H1 (cell line): ENCODE data around the gene IFI44L. TPM values are rescaled to one million over a fixed set of nuclear protein-coding genes. Genes with fewer than 3 reads are reported as not detected.

Experiments
- CTCF ChIA-PET: fragments of 300-600 bp; sonication (Branson Sonifier 250); formaldehyde crosslinking; loops from one replicate; lab custom pipeline; 2021; ENCODE audit not compliant: partially characterized antibody; lab: Charles Lee
- POLR2A ChIA-PET: fragments of 300-600 bp; sonication (Branson Sonifier 250); formaldehyde crosslinking; loops from one replicate; lab custom pipeline; 2021; ENCODE audit warnings: inconsistent platforms; ENCODE audit not compliant: partially characterized antibody; lab: Charles Lee
- DNase-seq, 2 experiments: peaks; one replicate each; pipeline versions ENCODE4 v3.0.0 to v3.0.0-alpha.2; 2010 to 2022; ENCODE audit warnings: low spot score in 2 of 2, low read depth in 1 of 2, mixed read lengths in 1 of 2
- FAIRE-seq: peaks from 2 replicates; lab custom pipeline; 2011; peaks lifted over from hg19 to GRCh38; lab: Jason Lieb, UNC
- H2AFZ ChIP-seq: 2 replicates; pipeline ENCODE4 v1.8.1; 2012; ENCODE audit warnings: low read length, inconsistent platforms
- H2AK5ac ChIP-seq: 2 replicates; pipeline ENCODE4 v1.6.1; 2013; ENCODE audit warnings: low read depth, low read length
- H2BK120ac ChIP-seq: replicated peaks from 2 replicates; pipeline ENCODE3; 2013; ENCODE audit warnings: low read depth, low read length, inconsistent platforms
- H2BK12ac ChIP-seq: 2 replicates; pipeline ENCODE4 v1.6.1; 2013; ENCODE audit warnings: low read depth, low read length
- H2BK15ac ChIP-seq: 2 replicates; pipeline ENCODE4 v1.6.1; 2013; ENCODE audit warnings: low read length
- H2BK20ac ChIP-seq: 2 replicates; pipeline ENCODE4 v1.6.1; 2013; ENCODE audit warnings: low read length
- H2BK5ac ChIP-seq: 2 replicates; pipeline ENCODE4 v1.6.1; 2013; ENCODE audit warnings: low read depth, low read length
- H3K14ac ChIP-seq: 2 replicates; pipeline ENCODE4 v1.6.1; 2013; ENCODE audit warnings: inconsistent platforms; ENCODE audit not compliant: insufficient read length
- H3K18ac ChIP-seq: 2 replicates; pipeline ENCODE4 v1.6.1; 2013; ENCODE audit warnings: low read length; ENCODE audit errors: extremely low read depth
- H3K23ac ChIP-seq: 2 replicates; pipeline ENCODE4 v1.6.1; 2013; ENCODE audit warnings: inconsistent platforms; ENCODE audit not compliant: insufficient read length
- H3K23me2 ChIP-seq: 2 replicates; pipeline ENCODE4 v1.6.1; 2013; ENCODE audit warnings: low read depth, low read length
- H3K27ac ChIP-seq: 2 replicates; pipeline ENCODE4 v1.6.1; 2011; ENCODE audit warnings: low read depth, low read length, inconsistent platforms
- H3K27me3 ChIP-seq, 4 experiments: replicated peaks in 1 of 4; 1 replicate in 1 of 4; 2 replicates in 3 of 4; pipeline versions ENCODE4 v1.6.1 to v1.8.1; 2011 to 2013; ENCODE audit warnings: low read length in 3 of 4, mild to moderate bottlenecking in 3 of 4, inconsistent platforms in 2 of 4, mixed read lengths in 2 of 4, moderate library complexity in 1 of 4; ENCODE audit not compliant: control insufficient read depth in 3 of 4, insufficient read depth in 3 of 4; ENCODE audit errors: extremely low read depth in 1 of 4
- H3K36me3 ChIP-seq, 4 experiments: 2 replicates each; pipeline versions ENCODE4 v1.6.1 to v1.8.1; 2011 to 2013; ENCODE audit warnings: mild to moderate bottlenecking in 4 of 4, low read length in 3 of 4, moderate library complexity in 2 of 4, control low read depth in 1 of 4, inconsistent platforms in 1 of 4; ENCODE audit not compliant: insufficient read depth in 4 of 4, control insufficient read depth in 2 of 4
- H3K4ac ChIP-seq: replicated peaks from 2 replicates; pipeline ENCODE3; 2013; ENCODE audit warnings: low read length, low read depth, mixed read lengths, inconsistent platforms; ENCODE audit not compliant: insufficient read length
- H3K4me1 ChIP-seq, 4 experiments: replicated peaks in 1 of 4; 1 replicate in 1 of 4; 2 replicates in 3 of 4; pipeline versions ENCODE4 v1.6.1 to v1.8.1; 2011 to 2013; ENCODE audit warnings: low read length in 3 of 4, inconsistent platforms in 2 of 4, mixed read lengths in 1 of 4; ENCODE audit not compliant: insufficient read depth in 4 of 4, control insufficient read depth in 3 of 4
- H3K4me2 ChIP-seq, 2 experiments: 2 replicates each; pipeline versions ENCODE4 v1.6.1 to v1.8.1; 2011 to 2013; ENCODE audit warnings: low read depth in 2 of 2, low read length in 2 of 2, control low read depth in 1 of 2, inconsistent platforms in 1 of 2, mild to moderate bottlenecking in 1 of 2; ENCODE audit not compliant: insufficient read depth in 1 of 2
- H3K4me3 ChIP-seq, 4 experiments: fragments of 200-600, 300-600 bp in 1 of 4; sonication (generic), shearing (Covaris generic), sonication (Bioruptor Twin) in 1 of 4; 2 replicates each; pipeline versions ENCODE4 v1.5.1 to v1.8.1; 2011 to 2016; ENCODE audit warnings: low read length in 4 of 4, low read depth in 3 of 4, control low read depth in 2 of 4, inconsistent platforms in 2 of 4, mild to moderate bottlenecking in 2 of 4, mixed read lengths in 1 of 4, moderate library complexity in 1 of 4; ENCODE audit not compliant: insufficient read depth in 2 of 4; ENCODE audit errors: extremely low read depth in 1 of 4
- H3K56ac ChIP-seq: replicated peaks from 2 replicates; pipeline ENCODE3; 2013; ENCODE audit warnings: low read depth, mild to moderate bottlenecking, mixed read lengths, low read length, inconsistent platforms; ENCODE audit not compliant: insufficient read length
- H3K79me1 ChIP-seq: 2 replicates; pipeline ENCODE4 v1.6.1; 2013; ENCODE audit warnings: low read depth, low read length, control low read depth
- H3K79me2 ChIP-seq, 2 experiments: 2 replicates each; pipeline versions ENCODE4 v1.6.1 to v1.8.1; 2012 to 2013; ENCODE audit warnings: low read length in 2 of 2, mild to moderate bottlenecking in 2 of 2, inconsistent platforms in 1 of 2; ENCODE audit not compliant: insufficient read depth in 2 of 2, control insufficient read depth in 1 of 2
- H3K9ac ChIP-seq, 4 experiments: replicated peaks in 1 of 4; 1 replicate in 1 of 4; 2 replicates in 3 of 4; pipeline versions ENCODE4 v1.6.1 to v1.8.1; 2011 to 2013; ENCODE audit warnings: low read depth in 3 of 4, low read length in 3 of 4, control low read depth in 2 of 4, mild to moderate bottlenecking in 2 of 4, moderate library complexity in 2 of 4, inconsistent platforms in 1 of 4; ENCODE audit errors: extremely low read depth in 1 of 4
- H3K9me3 ChIP-seq, 2 experiments: 2 replicates each; pipeline versions ENCODE4 v1.6.1 to v1.8.1; 2012 to 2013; ENCODE audit warnings: mild to moderate bottlenecking in 2 of 2, moderate library complexity in 2 of 2, control low read depth in 1 of 2, inconsistent platforms in 1 of 2, low read depth in 1 of 2, low read length in 1 of 2, mixed read lengths in 1 of 2; ENCODE audit not compliant: insufficient read depth in 2 of 2
- H4K20me1 ChIP-seq, 2 experiments: replicated peaks in 1 of 2; 2 replicates each; pipeline versions ENCODE3 to v1.8.1; 2011 to 2013; ENCODE audit warnings: inconsistent platforms in 2 of 2, low read length in 2 of 2, mild to moderate bottlenecking in 1 of 2; ENCODE audit not compliant: insufficient read depth in 2 of 2, control insufficient read depth in 1 of 2
- H4K5ac ChIP-seq: 2 replicates; pipeline ENCODE4 v1.6.1; 2013; ENCODE audit warnings: low read length, low read depth, mixed read lengths, inconsistent platforms; ENCODE audit not compliant: insufficient read length
- H4K8ac ChIP-seq: 2 replicates; pipeline ENCODE4 v1.8.0; 2013; ENCODE audit warnings: mild to moderate bottlenecking, moderate library complexity, low read length, inconsistent platforms; ENCODE audit not compliant: insufficient read depth; ENCODE audit errors: extremely low read depth
- H4K91ac ChIP-seq: replicated peaks from 2 replicates; pipeline ENCODE3; 2013; ENCODE audit warnings: low read length, mixed read lengths, inconsistent platforms; ENCODE audit not compliant: insufficient read length
- ATF2 ChIP-seq: IDR thresholded peaks from 2 replicates; pipeline ENCODE4 v1.6.1; 2012; ENCODE audit warnings: low read length, inconsistent platforms
- BRCA1 ChIP-seq: IDR thresholded peaks from 2 replicates; pipeline ENCODE4 v1.6.1; 2012; ENCODE audit warnings: low read depth, low read length, improper control_type of control experiment
- GABPA ChIP-seq: IDR thresholded peaks from 2 replicates; pipeline ENCODE4 v1.6.1; 2011; ENCODE audit warnings: mild to moderate bottlenecking, low read length, moderate library complexity, borderline replicate concordance; ENCODE audit not compliant: insufficient read depth
- HDAC6 ChIP-seq: IDR thresholded peaks from one replicate; pipeline ENCODE4 v1.7.1; 2012; ENCODE audit warnings: low read depth, mild to moderate bottlenecking, inconsistent platforms, low read length, moderate library complexity
- RXRA ChIP-seq: IDR thresholded peaks from 2 replicates; pipeline ENCODE4 v1.6.1; 2011; ENCODE audit warnings: low read depth, mild to moderate bottlenecking, low read length, moderate library complexity; ENCODE audit not compliant: insufficient read depth
- SIRT6 ChIP-seq: IDR thresholded peaks from one replicate; pipeline ENCODE4 v1.7.1; 2012; ENCODE audit warnings: low read length, inconsistent platforms
- SP1 ChIP-seq: IDR thresholded peaks from 2 replicates; pipeline ENCODE4 v1.6.1; 2011; ENCODE audit warnings: low read depth, low read length
- SP2 ChIP-seq: IDR thresholded peaks from 2 replicates; pipeline ENCODE4 v1.6.1; 2012; ENCODE audit warnings: mild to moderate bottlenecking, low read length, inconsistent platforms
- SUZ12 ChIP-seq: fragments of 200-600 bp; sonication (generic); IDR thresholded peaks from 2 replicates; pipeline ENCODE4 v1.6.1; 2012; ENCODE audit warnings: mild to moderate bottlenecking, inconsistent platforms, low read length, moderate library complexity, mixed read lengths
- TBP ChIP-seq: IDR thresholded peaks from 2 replicates; pipeline ENCODE4 v1.6.1; 2011; ENCODE audit warnings: low read depth, low read length, improper control_type of control experiment
- USF2 ChIP-seq: IDR thresholded peaks from 2 replicates; pipeline ENCODE4 v1.6.1; 2011; ENCODE audit warnings: low read length, improper control_type of control experiment
- WGBS, 2 experiments: shearing (Covaris generic) in 1 of 2; methylation state at CpG; one replicate each; pipeline versions ENCODE4 v1.1.6 to v1.1.7; 2013 to 2015; ENCODE audit warnings: low lambda C conversion rate in 2 of 2, mixed read lengths in 2 of 2, inconsistent platforms in 1 of 2, low coverage in 1 of 2, missing lambda C conversion rate in 1 of 2; ENCODE audit not compliant: insufficient replicate concordance in 2 of 2, insufficient coverage in 1 of 2, insufficient read length in 1 of 2; ENCODE audit errors: extremely low coverage in 1 of 2, missing lambda C conversion rate in 1 of 2; 5-methylcytosine and 5-hydroxymethylcytosine counted together
- polyA plus RNA-seq, 7 experiments: library from polyadenylated mRNA; depleted of rRNA in 3 of 7; stranded (reverse) in 5 of 7; unstranded in 2 of 7; fragments of >200 nt in 5 of 7; fragments of 200-250 nt in 2 of 7; gene quantifications; 1 replicate in 5 of 7; 2 replicates in 1 of 7; 4 replicates in 1 of 7; pipeline versions ENCODE4 v1.2.1 to v1.2.3, GENCODE V29; 2011 to 2013; ENCODE audit warnings: missing spikeins in 2 of 7, mixed read lengths in 2 of 7
- total RNA-seq: library from RNA; stranded (reverse); fragmentation: NEBNext Ultra II Directional; extraction: Animal tissue kit (Norgen Biotek cat#: 25700); gene quantifications from 2 replicates; pipeline ENCODE4 v1.2.1, GENCODE V29; 2021

The IFI44L gene
- total and polyA plus RNA-seq, 2 of the 8 experiments (the other 6 are each of a cell fraction or from before 2014, with no cell fraction given): not detected

- CTCF ChIA-PET: interaction anchor here (0.6 to 4.7 kb wide), 17 partner anchors 9 to 1476 kb away, joined by 3 to 47 read pairs (median 6); no protein-coding TSS in a partner anchor
- POLR2A ChIA-PET: no interaction called here
- no peak overlapping the region for H2BK20ac ChIP-seq
These were observed 14.0 kb upstream of the IFI44L start for GRCh38 chr1:78606274-78606673.

More at GRCh38 chr1:78606274-78606673, 14.0 kb upstream of the IFI44L start:
- no peak overlapping the region for H4K8ac ChIP-seq
- TF ChIP-seq SP1 (no peak), RXRA (no peak), SP2 (no peak), USF2 (no peak), SIRT6 (no peak), BRCA1 (no peak), TBP (no peak), GABPA (no peak), ATF2 (no peak), SUZ12 (no peak), HDAC6 (no peak)
- no peak overlapping the region for H3K9ac ChIP-seq
- H2BK120ac ChIP-seq: no peak overlapping the region
- no peak for FAIRE-seq
- H3K14ac ChIP-seq: no peak overlapping the region
- H3K27ac ChIP-seq: no peak overlapping the region
- no peaks in the 10 kb centered on the region for H3K9me3 ChIP-seq
- no peak overlapping the region for H3K23ac ChIP-seq
- no peaks in the 10 kb centered on the region for H3K4me1 ChIP-seq
- H3K4me2 ChIP-seq: no peak overlapping the region
- H3K18ac ChIP-seq: no peak overlapping the region
- H2BK12ac ChIP-seq: no peak overlapping the region
- no peaks in the 10 kb centered on the region for H4K20me1 ChIP-seq
- H3K27me3 ChIP-seq: no peaks in the 10 kb centered on the region
- no peak overlapping the region for H4K91ac ChIP-seq
- H2BK15ac ChIP-seq: no peak overlapping the region
- no peak overlapping the region for H3K4me3 ChIP-seq
- H3K56ac ChIP-seq: no peak overlapping the region
- no peaks in the 10 kb centered on the region for H3K79me2 ChIP-seq
- no peaks in the 10 kb centered on the region for H3K36me3 ChIP-seq
- no peaks in the 10 kb centered on the region for H3K23me2 ChIP-seq
- 93% methylated on average over 2 of the region's 2 CpGs; no CpG with 5 or more reads in 1 of the 2 experiments for WGBS, 2 experiments
- H2AFZ ChIP-seq: no peak overlapping the region
- no peak overlapping the region for H2BK5ac ChIP-seq
- no peak overlapping the region for H2AK5ac ChIP-seq
- DNase-seq: no peak
- no peaks in the 10 kb centered on the region for H3K79me1 ChIP-seq
- no peak overlapping the region for H3K4ac ChIP-seq
- no peak overlapping the region for H4K5ac ChIP-seq
